K562 (cell line): ENCODE data around the gene FAM174B. TPM values are rescaled to one million over a fixed set of nuclear protein-coding genes. Genes with fewer than 3 reads are reported as not detected.

ENCODE experiments used
- ATAC-seq: fragments of 200-7000 bp; cut with Tn5 transposase; 3 replicates; pipeline ENCODE4 v1.9.1; 2020; ENCODE audit warnings: moderate library complexity
- BruUV-seq: library from RNA; stranded (reverse); fragments of 400-500 nt; replicated peaks from 2 replicates; lab custom pipeline; 2021; lab: Mats Ljungman, UMichigan
- CTCF ChIA-PET: fragments of 300-600 bp; formaldehyde crosslinking; extraction: SDS; loops from one replicate; lab custom pipeline; 2021; ENCODE audit warnings: low intra/inter-chr PET ratio; lab: Yijun Ruan, JAX
- POLR2A ChIA-PET: fragments of 300-600, 350-650 bp; sonication (Branson Sonifier 250); formaldehyde crosslinking; extraction: SDS; loops from one replicate; lab custom pipeline; 2021; ENCODE audit warnings: antibody characterized with exemption, inconsistent platforms; lab: Yijun Ruan, JAX
- DNase-seq, 4 experiments: peaks; one replicate each; pipeline versions ENCODE4 v3.0.0 to v3.0.0-alpha.2; 2011 to 2018; ENCODE audit warnings: low spot score in 3 of 4, mixed read lengths in 3 of 4; ENCODE audit errors: extremely low read depth in 1 of 4
- FAIRE-seq: peaks from 2 replicates; lab custom pipeline; 2011; peaks lifted over from hg19 to GRCh38; lab: Jason Lieb, UNC
- H2AFZ ChIP-seq: 2 replicates; pipeline ENCODE4 v1.6.0; 2011; ENCODE audit warnings: low read depth, low read length, control low read depth, inconsistent platforms
- H3K27ac ChIP-seq: fragments of 200-600 bp; 3 replicates; pipeline ENCODE4 v1.8.0; 2011; ENCODE audit warnings: low read depth, mild to moderate bottlenecking, control low read depth, inconsistent platforms, low read length, moderate library complexity, mixed read lengths; ENCODE audit errors: extremely low read depth
- H3K27me3 ChIP-seq, 2 experiments: fragments of 300-600 bp in 1 of 2; 2 replicates in 1 of 2; 3 replicates in 1 of 2; pipeline versions ENCODE4 v1.6.0 to v1.8.0; 2011; ENCODE audit warnings: inconsistent platforms in 2 of 2, low read length in 2 of 2, mild to moderate bottlenecking in 1 of 2, mixed read lengths in 1 of 2, moderate library complexity in 1 of 2; ENCODE audit not compliant: control insufficient read depth in 2 of 2, insufficient read depth in 2 of 2
- H3K36me3 ChIP-seq: fragments of 300-600 bp; 3 replicates; pipeline ENCODE4 v1.8.0; 2011; ENCODE audit warnings: mild to moderate bottlenecking, low read length, inconsistent platforms; ENCODE audit not compliant: control insufficient read depth, insufficient read depth
- H3K4me1 ChIP-seq, 2 experiments: fragments of 200-600 bp in 1 of 2; replicated peaks in 1 of 2; 2 replicates in 1 of 2; 3 replicates in 1 of 2; pipeline versions ENCODE4 v1.5.1 to v1.8.0; 2011; ENCODE audit warnings: inconsistent platforms in 2 of 2, low read length in 2 of 2, mild to moderate bottlenecking in 1 of 2, mixed read lengths in 1 of 2, moderate library complexity in 1 of 2; ENCODE audit not compliant: control insufficient read depth in 2 of 2, insufficient read depth in 2 of 2
- H3K4me2 ChIP-seq: 2 replicates; pipeline ENCODE4 v1.6.1; 2011; ENCODE audit warnings: low read length, control low read depth, inconsistent platforms, mixed read lengths; ENCODE audit not compliant: insufficient read depth
- H3K4me3 ChIP-seq: fragments of 200-600 bp; sonication (generic), shearing (Covaris generic); 2 replicates; pipeline ENCODE4 v1.5.1; 2016; ENCODE audit warnings: control low read depth, inconsistent platforms
- H3K79me2 ChIP-seq: fragments of 200-600 bp; 3 replicates; pipeline ENCODE4 v1.8.0; 2011; ENCODE audit warnings: low read length, inconsistent platforms; ENCODE audit not compliant: control insufficient read depth, insufficient read depth
- H3K9ac ChIP-seq, 2 experiments: 2 replicates each; pipeline versions ENCODE4 v1.6.0 to v1.6.1; 2011; ENCODE audit warnings: low read depth in 2 of 2, low read length in 2 of 2, control low read depth in 1 of 2, inconsistent platforms in 1 of 2, mild to moderate bottlenecking in 1 of 2, mixed read lengths in 1 of 2; ENCODE audit not compliant: insufficient read depth in 1 of 2
- H3K9me1 ChIP-seq: one replicate; pipeline ENCODE4 v1.6.0; 2011; ENCODE audit warnings: inconsistent platforms, mild to moderate bottlenecking, low read length, moderate library complexity; ENCODE audit not compliant: control insufficient read depth, insufficient read depth
- H3K9me3 ChIP-seq: replicated peaks from 2 replicates; pipeline ENCODE4 v1.5.1; 2011; ENCODE audit warnings: low read depth, low read length, inconsistent platforms; ENCODE audit not compliant: control insufficient read depth, insufficient read depth
- H4K20me1 ChIP-seq: replicated peaks from 2 replicates; pipeline ENCODE4 v1.6.1; 2011; ENCODE audit warnings: low read length, inconsistent platforms, mixed read lengths; ENCODE audit not compliant: control insufficient read depth, insufficient read depth
- BCOR ChIP-seq: fragments of 450-650 bp; IDR thresholded peaks from 2 replicates; pipeline ENCODE4 v1.6.1; 2016
- CBX8 ChIP-seq: fragments of 200-600 bp; sonication (generic); IDR thresholded peaks from 2 replicates; pipeline ENCODE4 v1.6.1; 2012; ENCODE audit warnings: borderline replicate concordance, mixed run types, low read depth, mild to moderate bottlenecking, moderate library complexity, mixed read lengths, low read length, control low read depth, inconsistent platforms; ENCODE audit not compliant: poor library complexity, severe bottlenecking; ENCODE audit errors: extremely low read depth
- CTBP1 ChIP-seq: fragments of 450-650 bp; IDR thresholded peaks from 2 replicates; pipeline ENCODE4 v1.6.1; 2016; ENCODE audit warnings: borderline replicate concordance
- ESRRB ChIP-seq: fragments of 250-450 bp; sonication (Bioruptor Pico); IDR thresholded peaks from 2 replicates; pipeline ENCODE4 v1.5.0; 2020; ENCODE audit warnings: mild to moderate bottlenecking, moderate library complexity, borderline replicate concordance
- FOXP4 ChIP-seq: sonication (generic); formaldehyde crosslinking; IDR thresholded peaks from 2 replicates; pipeline ENCODE4 v1.8.0; 2022; ENCODE audit warnings: mild to moderate bottlenecking, missing genetic modification reagents, borderline replicate concordance
- GABPA ChIP-seq: fragments of 200-800 bp; sonication (Bioruptor generic); conservative IDR thresholded peaks from 2 replicates; pipeline ENCODE4 v1.6.1; 2016; ENCODE audit warnings: low read depth, missing genetic modification characterization, missing compliant biosample characterization
- GTF2F1 ChIP-seq: IDR thresholded peaks from 2 replicates; pipeline ENCODE4 v1.6.1; 2011; ENCODE audit warnings: low read depth, low read length, improper control_type of control experiment
- KLF16 ChIP-seq: IDR thresholded peaks from 2 replicates; pipeline ENCODE4 v1.6.1; 2016; ENCODE audit warnings: antibody characterized with exemption
- MIER1 ChIP-seq: fragments of 450-650 bp; IDR thresholded peaks from 2 replicates; pipeline ENCODE4 v1.6.1; 2016; ENCODE audit warnings: antibody characterized with exemption, mild to moderate bottlenecking, low read depth
- NFYB ChIP-seq: IDR thresholded peaks from 2 replicates; pipeline ENCODE4 v1.6.1; 2011; ENCODE audit warnings: mild to moderate bottlenecking, moderate library complexity; ENCODE audit not compliant: insufficient read length; ENCODE audit errors: extremely low read depth
- NUFIP1 ChIP-seq: fragments of 450-650 bp; IDR thresholded peaks from 2 replicates; pipeline ENCODE4 v1.6.1; 2018; ENCODE audit not compliant: partially characterized antibody
- PCBP2 ChIP-seq: fragments of 200-400 bp; formaldehyde crosslinking; IDR thresholded peaks from 2 replicates; pipeline ENCODE4 v1.6.1; 2018; ENCODE audit warnings: low read length, low read depth, mild to moderate bottlenecking, moderate library complexity; ENCODE audit not compliant: poor library complexity, severe bottlenecking
- RBM25 ChIP-seq: fragments of 200-400 bp; formaldehyde crosslinking; IDR thresholded peaks from 2 replicates; pipeline ENCODE4 v1.6.1; 2018; ENCODE audit warnings: low read length, low read depth, moderate library complexity; ENCODE audit not compliant: severe bottlenecking
- RFX1 ChIP-seq: fragments of 450-650 bp; IDR thresholded peaks from 2 replicates; pipeline ENCODE4 v1.6.1; 2016; ENCODE audit warnings: mild to moderate bottlenecking, moderate library complexity
- RFX7 ChIP-seq: fragments of 250-450 bp; sonication (Bioruptor Pico); IDR thresholded peaks from 2 replicates; pipeline ENCODE4 v1.5.1; 2021; ENCODE audit warnings: mild to moderate bottlenecking
- SNIP1 ChIP-seq: fragments of 450-650 bp; IDR thresholded peaks from 2 replicates; pipeline ENCODE4 v1.7.1; 2017; ENCODE audit warnings: low read depth, mild to moderate bottlenecking
- ZNF165 ChIP-seq: fragments of 250-450 bp; sonication (Bioruptor Pico); IDR thresholded peaks from 2 replicates; pipeline ENCODE4 v1.4.0; 2020; ENCODE audit warnings: borderline replicate concordance
- ZNF316 ChIP-seq: fragments of 450-650 bp; IDR thresholded peaks from 2 replicates; pipeline ENCODE4 v1.6.1; 2016
- ZNF644 ChIP-seq: fragments of 200-800 bp; sonication (Bioruptor generic); IDR thresholded peaks from 2 replicates; pipeline ENCODE4 v1.6.1; 2016; ENCODE audit warnings: low read depth, missing genetic modification characterization, missing compliant biosample characterization
- ZNF77 ChIP-seq: fragments of 250-450 bp; sonication (Bioruptor Pico); IDR thresholded peaks from 2 replicates; pipeline ENCODE4 v1.5.0; 2020
- WGBS: fragments of 100-300 bp; shearing (Covaris generic); methylation state at CpG from one replicate; pipeline ENCODE4 v1.1.6; 2016; ENCODE audit warnings: low coverage, mixed read lengths; ENCODE audit not compliant: insufficient coverage; ENCODE audit errors: missing lambda C conversion rate; 5-methylcytosine and 5-hydroxymethylcytosine counted together
- in situ Hi-C: fragments of 300-500 bp; cut with MboI; formaldehyde crosslinking; loops from 4 replicates; pipeline ENCODE4 v1.15.0; 2018; ENCODE audit warnings: inconsistent platforms, mixed read lengths
- intact Hi-C: fragments of 100-400 bp; cut with micrococcal nuclease; formaldehyde crosslinking; loops from 2 replicates; pipeline ENCODE4 v1.14.2; 2022
- polyA plus RNA-seq, 8 experiments: library from polyadenylated mRNA; depleted of rRNA in 4 of 8; stranded (reverse) in 5 of 8; unstranded in 3 of 8; fragments of >200 nt; fragmentation: Nextera tagmentation in 2 of 8; fragmentation: Illumina TruSeq in 1 of 8; extraction: Ambion mirVana in 2 of 8; extraction: Trizol in 1 of 8; gene quantifications; 2 replicates each; pipeline versions ENCODE4 v1.2.1 to v1.2.3, GENCODE V29; 2011 to 2014; ENCODE audit warnings: inconsistent platforms in 1 of 8, missing spikeins in 1 of 8
- total RNA-seq, 7 experiments: library from RNA; depleted of rRNA in 6 of 7; stranded (reverse); fragments of >200 nt in 6 of 7; fragmentation: Illumina TruSeq in 2 of 7; extraction: Trizol in 2 of 7; gene quantifications; 2 replicates each; pipeline versions ENCODE4 v1.2.1 to v1.2.3, GENCODE V29; 2011 to 2021; ENCODE audit warnings: low replicate concordance in 1 of 7

The FAM174B gene
- total and polyA plus RNA-seq, 9 of the 15 experiments (the other 6 are each of a cell fraction or from before 2014, with no cell fraction given), result 0.39 to 2.7 (median 1.9) TPM; not detected in 1

- H4K20me1 ChIP-seq, result no peaks in the 10 kb centered on the region; the same call in none of the 2 replicates
- intact Hi-C loops, result no loop called here
- DNase-seq (no peak), FAIRE-seq (no peak)
- no peak overlapping the region for H2AFZ ChIP-seq
- peaks cover 4% of the 10 kb centered on the region for H3K9me1 ChIP-seq
- CTCF ChIA-PET, result no interaction called here
- H3K36me3 ChIP-seq, result no peaks in the 10 kb centered on the region
- TF ChIP-seq KLF16 (no peak), MIER1 (no peak), ZNF316 (no peak), CBX8 (no peak), GABPA (tag) (no peak), ESRRB (CRISPR knock-in tag) (no peak), RFX7 (CRISPR knock-in tag) (no peak), BCOR (no peak), RFX1 (no peak), GTF2F1 (no peak), NUFIP1 (no peak), SNIP1 (no peak), FOXP4 (CRISPR knock-in tag) (no peak), NFYB (no peak), ZNF165 (CRISPR knock-in tag) (no peak), PCBP2 (no peak), ZNF644 (no peak), ZNF77 (CRISPR knock-in tag) (no peak), RBM25 (no peak), CTBP1 (no peak)
- TF ChIP-seq, all 486 proteins: peak for 0
- POLR2A ChIA-PET, result no interaction called here
- Histone ChIP-seq H3K27me3 (peaks cover 29 to 72% of the 10 kb centered on the region in 2 experiments), H3K79me2 (no peaks in the 10 kb centered on the region), H3K4me2 (no peak overlapping the region), H3K4me1 (peaks cover 0 to 6% of the 10 kb centered on the region in 2 experiments; a peak in 2 of 5 replicates), H3K9me3 (no peaks in the 10 kb centered on the region), H3K4me3 (no peak overlapping the region), H3K27ac (no peak overlapping the region), H3K9ac (no peak overlapping the region)
- BruUV-seq, result no TSS peak
- in situ Hi-C loops, result no loop called here
- ATAC-seq, result no peak
- 0% methylated on average over 9 of the region's 9 CpGs for WGBS
Observed at GRCh38 chr15:92606126-92606835, 49.3 kb downstream of the FAM174B start.
